Lower leg skin (tissue), 3 donors: Measurements from ENCODE around the gene RPS6KL1.

Source experiments
- CTCF ChIP-seq, 3 donors: fragments of 450-650 bp; IDR thresholded peaks; one replicate each; pipeline ENCODE4 v1.5.1; 2016; ENCODE audit warnings: antibody characterized with exemption in 3 of 3, mild to moderate bottlenecking in 3 of 3, moderate library complexity in 2 of 3
- POLR2A ChIP-seq, 2 donors: fragments of 450-650 bp; IDR thresholded peaks; one replicate each; pipeline ENCODE4 v1.6.1; 2016 to 2017; ENCODE audit warnings: antibody characterized with exemption in 2 of 2, mild to moderate bottlenecking in 1 of 2, moderate library complexity in 1 of 2

GRCh38 chr14:74962493-74962892 is 39.4 kb upstream of the RPS6KL1 start:
- no peak for TF ChIP-seq POLR2A (IDR thresholded peaks at IDR 0.05)
- TF ChIP-seq CTCF (IDR thresholded peaks at IDR 0.05) = no peak
